Measurements from ENCODE around the gene KCTD1.

DNA sequence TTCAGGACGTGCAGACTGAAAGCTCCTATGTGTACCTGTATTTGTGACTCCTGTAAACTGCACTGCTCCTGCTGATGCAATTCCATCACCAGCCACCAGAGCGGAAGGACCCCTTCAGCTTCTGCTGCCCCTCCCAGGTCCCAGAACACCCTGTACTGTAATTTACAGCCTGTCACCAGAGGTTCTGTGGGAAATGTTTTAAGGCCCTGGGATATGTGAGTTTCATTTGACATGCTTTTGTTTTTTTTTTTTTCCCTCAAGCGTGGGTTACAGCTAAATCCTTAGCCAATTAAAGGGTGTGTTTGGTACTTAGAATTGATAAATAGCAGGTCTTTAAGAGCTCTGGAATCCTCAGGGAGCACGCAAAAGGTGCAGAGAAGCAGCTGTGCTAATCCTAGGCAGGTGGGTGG lies 79.4 kb downstream of the KCTD1 start:
- TF ChIP-seq POLR2AphosphoS5 (IDR thresholded peaks at IDR 0.05; ENCODE audit: low read depth, low read length) = no peak
- TF ChIP-seq, protein P1, sequence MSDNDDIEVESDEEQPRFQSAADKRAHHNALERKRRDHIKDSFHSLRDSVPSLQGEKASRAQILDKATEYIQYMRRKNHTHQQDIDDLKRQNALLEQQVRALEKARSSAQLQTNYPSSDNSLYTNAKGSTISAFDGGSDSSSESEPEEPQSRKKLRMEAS (IDR thresholded peaks at IDR 0.05) = no peak

Data from H1 (cell line).